ENCODE results near the gene CCDC88A. TPM values are rescaled to one million over a fixed set of nuclear protein-coding genes. Genes with fewer than 3 reads are reported as not detected.

Gene CCDC88A
- total and polyA plus RNA-seq, 2 experiments from 2014 or later = 30.4 to 32.4 TPM

- no peak for TF ChIP-seq EZH2 (IDR thresholded peaks at IDR 0.05; ENCODE audit: insufficient read depth, poor library complexity, severe bottlenecking)
- no peak for TF ChIP-seq EZH2phosphoT487 (IDR thresholded peaks at IDR 0.05; ENCODE audit: insufficient read depth, low read depth)
- Histone ChIP-seq H3K4me2 (ENCODE audit: unreplicated experiment) (peak overlapping the region; percentile 23), H3K27ac (no peak overlapping the region), H3K27me3 (replicated peaks; ENCODE audit: insufficient read depth) (no peaks in the 10 kb centered on the region), H3F3A (ENCODE audit: insufficient read depth) (no peaks in the 10 kb centered on the region), H3K9me3 (ENCODE audit: low read depth) (no peaks in the 10 kb centered on the region), H3K4me3 (no peak overlapping the region), H2AFZ (peak overlapping the region; percentile 88), H3K9me2 (ENCODE audit: insufficient read depth) (no peaks in the 10 kb centered on the region), H3K9ac (no peak overlapping the region), H3K4me1 (ENCODE audit: insufficient read depth) (peaks cover 4% of the 10 kb centered on the region; the same call in 1 of the 2 replicates), H3K79me2 (ENCODE audit: insufficient read depth) (no peaks in the 10 kb centered on the region), H4K20me1 (ENCODE audit: insufficient read depth) (no peaks in the 10 kb centered on the region), H3K36me3 (ENCODE audit: low read depth) (no peaks in the 10 kb centered on the region)
- WGBS, 2 experiments (ENCODE audit: low coverage in 1 of 2, low lambda C conversion rate in 2 of 2, missing lambda C conversion rate in 2 of 2) = 34 to 35% methylated on average over 3 of the region's 3 CpGs
- in situ Hi-C loops (cut with MboI) = no loop called here
- DNase-seq = peak; percentile 70
Measured at GRCh38 chr2:55431982-55432627, 12.4 kb upstream of the CCDC88A start.

GRCh38 chr2:55430211-55430975 is 10.7 kb upstream of the CCDC88A start:
- H3K9ac ChIP-seq = no peak overlapping the region
- no peak for TF ChIP-seq EZH2 (IDR thresholded peaks at IDR 0.05; ENCODE audit: insufficient read depth, poor library complexity, severe bottlenecking)
- TF ChIP-seq EZH2phosphoT487 (IDR thresholded peaks at IDR 0.05; ENCODE audit: insufficient read depth, low read depth) = no peak
- no peaks in the 10 kb centered on the region for H4K20me1 ChIP-seq (ENCODE audit: insufficient read depth)
- no peaks in the 10 kb centered on the region for H3K79me2 ChIP-seq (ENCODE audit: insufficient read depth)
- DNase-seq = no peak
- H3K9me3 ChIP-seq (ENCODE audit: low read depth) = no peaks in the 10 kb centered on the region
- H3K4me2 ChIP-seq (ENCODE audit: unreplicated experiment) = no peak overlapping the region
- H2AFZ ChIP-seq = peak overlapping the region; percentile 88; the same call in 1 of the 2 replicates
- H3K4me1 ChIP-seq (ENCODE audit: insufficient read depth) = peaks cover 4% of the 10 kb centered on the region; the same call in 1 of the 2 replicates
- 75 to 79% methylated on average over 3 of the region's 3 CpGs for WGBS, 2 experiments (ENCODE audit: low coverage in 1 of 2, low lambda C conversion rate in 2 of 2, missing lambda C conversion rate in 2 of 2)
- H3F3A ChIP-seq (ENCODE audit: insufficient read depth) = no peaks in the 10 kb centered on the region; the same call in 1 of the 2 replicates
- no peaks in the 10 kb centered on the region for H3K27me3 ChIP-seq (replicated peaks; ENCODE audit: insufficient read depth)
- in situ Hi-C loops (cut with MboI) = no loop called here
- no peak overlapping the region for H3K27ac ChIP-seq
- no peaks in the 10 kb centered on the region for H3K9me2 ChIP-seq (ENCODE audit: insufficient read depth)
- H3K4me3 ChIP-seq = no peak overlapping the region
- no peaks in the 10 kb centered on the region for H3K36me3 ChIP-seq (ENCODE audit: low read depth)

- TF ChIP-seq EZH2phosphoT487 (IDR thresholded peaks at IDR 0.05; ENCODE audit: insufficient read depth, low read depth) (no peak), EZH2 (IDR thresholded peaks at IDR 0.05; ENCODE audit: insufficient read depth, poor library complexity, severe bottlenecking) (no peak)
- Histone ChIP-seq H3K9me3 (ENCODE audit: low read depth) (no peaks in the 10 kb centered on the region), H3K4me2 (ENCODE audit: unreplicated experiment) (no peak overlapping the region), H4K20me1 (ENCODE audit: insufficient read depth) (no peaks in the 10 kb centered on the region), H3K36me3 (ENCODE audit: low read depth) (no peaks in the 10 kb centered on the region), H3K79me2 (ENCODE audit: insufficient read depth) (no peaks in the 10 kb centered on the region), H3K27ac (no peak overlapping the region), H3K9ac (no peak overlapping the region), H2AFZ (no peak overlapping the region), H3F3A (ENCODE audit: insufficient read depth) (peaks cover 8% of the 10 kb centered on the region), H3K4me3 (no peak overlapping the region), H3K9me2 (ENCODE audit: insufficient read depth) (no peaks in the 10 kb centered on the region), H3K27me3 (replicated peaks; ENCODE audit: insufficient read depth) (no peaks in the 10 kb centered on the region), H3K4me1 (ENCODE audit: insufficient read depth) (peaks cover 10% of the 10 kb centered on the region)
- in situ Hi-C loops (cut with MboI) = no loop called here
- no peak for DNase-seq
- 94 to 95% methylated on average over 3 of the region's 3 CpGs for WGBS, 2 experiments (ENCODE audit: low coverage in 1 of 2, low lambda C conversion rate in 2 of 2, missing lambda C conversion rate in 2 of 2)
Measured at GRCh38 chr2:55428258-55428657, 8.6 kb upstream of the CCDC88A start.

GRCh38 chr2:55425431-55425831 is 5.8 kb upstream of the CCDC88A start:
- in situ Hi-C loops (cut with MboI) = no loop called here
- H3K4me2 ChIP-seq (ENCODE audit: unreplicated experiment) = peak overlapping the region; percentile 59
- no peaks in the 10 kb centered on the region for H3K9me3 ChIP-seq (ENCODE audit: low read depth)
- no peak for TF ChIP-seq EZH2 (IDR thresholded peaks at IDR 0.05; ENCODE audit: insufficient read depth, poor library complexity, severe bottlenecking)
- TF ChIP-seq EZH2phosphoT487 (IDR thresholded peaks at IDR 0.05; ENCODE audit: insufficient read depth, low read depth) = 0 out of 2 replicates have a peak, but pooled peaks have one; percentile 39
- 50 to 58% methylated on average over 3 of the region's 3 CpGs for WGBS, 2 experiments (ENCODE audit: low coverage in 1 of 2, low lambda C conversion rate in 2 of 2, missing lambda C conversion rate in 2 of 2)
- no peaks in the 10 kb centered on the region for H3K9me2 ChIP-seq (ENCODE audit: insufficient read depth)
- H3K4me3 ChIP-seq = no peak overlapping the region
- H3K9ac ChIP-seq = no peak overlapping the region
- H3K4me1 ChIP-seq (ENCODE audit: insufficient read depth) = peaks cover 12% of the 10 kb centered on the region
- peak; percentile 94 for DNase-seq
- peak overlapping the region; percentile 79 for H3K27ac ChIP-seq
- peaks cover 8% of the 10 kb centered on the region for H3F3A ChIP-seq (ENCODE audit: insufficient read depth)
- peak overlapping the region; percentile 25; the same call in 1 of the 2 replicates for H2AFZ ChIP-seq
- no peaks in the 10 kb centered on the region for H3K36me3 ChIP-seq (ENCODE audit: low read depth)
- H3K27me3 ChIP-seq (replicated peaks; ENCODE audit: insufficient read depth) = no peaks in the 10 kb centered on the region
- no peaks in the 10 kb centered on the region for H3K79me2 ChIP-seq (ENCODE audit: insufficient read depth)
- no peaks in the 10 kb centered on the region for H4K20me1 ChIP-seq (ENCODE audit: insufficient read depth)
